Fibroblast of lung (primary cell): ENCODE results near the gene HECTD2. TPM values are rescaled to one million over a fixed set of nuclear protein-coding genes. Genes with fewer than 3 reads are reported as not detected.
"Not testable (repeated sequence)": the region's sequence is repeated elsewhere in the genome, so short reads cannot be mapped to it uniquely, and the experiment has no call there.

ENCODE experiments used
- DNase-seq, 2 donors: peaks; one replicate each; pipeline versions ENCODE4 v3.0.0 to v3.0.0-alpha.2; 2010; ENCODE audit warnings: low read depth in 2 of 2
- H2AFZ ChIP-seq: 2 replicates; pipeline ENCODE4 v1.5.1; 2012; ENCODE audit warnings: low read length, control low read depth, inconsistent platforms
- H3K27ac ChIP-seq: 2 replicates; pipeline ENCODE4 v1.5.1; 2011; ENCODE audit warnings: low read length, control low read depth; ENCODE audit not compliant: insufficient read depth
- H3K27me3 ChIP-seq: 2 replicates; pipeline ENCODE4 v1.5.1; 2011; ENCODE audit warnings: mild to moderate bottlenecking, low read length; ENCODE audit not compliant: control insufficient read depth, insufficient read depth
- H3K36me3 ChIP-seq: 2 replicates; pipeline ENCODE4 v1.5.1; 2011; ENCODE audit warnings: low read length; ENCODE audit not compliant: control insufficient read depth, insufficient read depth
- H3K4me1 ChIP-seq: 2 replicates; pipeline ENCODE4 v1.5.1; 2011; ENCODE audit warnings: low read length; ENCODE audit not compliant: control insufficient read depth, insufficient read depth; ENCODE audit errors: extremely low read depth
- H3K4me2 ChIP-seq: 2 replicates; pipeline ENCODE4 v1.5.1; 2011; ENCODE audit warnings: low read length, control low read depth; ENCODE audit not compliant: insufficient read depth; ENCODE audit errors: extremely low read depth
- H3K4me3 ChIP-seq, 4 experiments: fragments of 200-600 bp in 1 of 4; sonication (generic) in 1 of 4; replicated peaks in 1 of 4; 2 replicates each; pipeline ENCODE4 v1.5.1; 2011 to 2016; ENCODE audit warnings: low read length in 4 of 4, low read depth in 3 of 4, mild to moderate bottlenecking in 3 of 4, control low read depth in 2 of 4, inconsistent platforms in 1 of 4, mixed read lengths in 1 of 4; ENCODE audit not compliant: insufficient read depth in 1 of 4; ENCODE audit errors: control extremely low read depth in 1 of 4
- H3K79me2 ChIP-seq: 2 replicates; pipeline ENCODE4 v1.5.1; 2012; ENCODE audit warnings: mild to moderate bottlenecking, low read length, inconsistent platforms; ENCODE audit not compliant: control insufficient read depth, insufficient read depth
- H3K9ac ChIP-seq: 2 replicates; pipeline ENCODE4 v1.5.1; 2011; ENCODE audit warnings: mild to moderate bottlenecking, low read length, control low read depth; ENCODE audit not compliant: insufficient read depth
- H3K9me3 ChIP-seq: 2 replicates; pipeline ENCODE4 v1.5.1; 2012; ENCODE audit warnings: low read depth, low read length; ENCODE audit not compliant: control insufficient read depth, insufficient read depth
- H4K20me1 ChIP-seq: 2 replicates; pipeline ENCODE4 v1.5.1; 2011; ENCODE audit warnings: low read length; ENCODE audit not compliant: control insufficient read depth, insufficient read depth; ENCODE audit errors: extremely low read depth
- CTCF ChIP-seq, 2 donors: IDR thresholded peaks in 1 of 2; conservative IDR thresholded peaks in 1 of 2; 1 replicate in 1 of 2; 2 replicates in 1 of 2; pipeline ENCODE4 v1.5.1; 2011 to 2012; ENCODE audit warnings: low read length in 2 of 2, control low read depth in 1 of 2, inconsistent platforms in 1 of 2, low read depth in 1 of 2, mild to moderate bottlenecking in 1 of 2
- EZH2 ChIP-seq: IDR thresholded peaks from 2 replicates; pipeline ENCODE4 v1.5.1; 2012; ENCODE audit warnings: low read length, control low read depth, mild to moderate bottlenecking; ENCODE audit errors: missing control alignments
- polyA plus RNA-seq, 2 donors: library from polyadenylated mRNA; depleted of rRNA in 1 of 2; stranded (reverse) in 1 of 2; unstranded in 1 of 2; fragments of >200 nt; gene quantifications; 2 replicates each; pipeline ENCODE4 v1.2.1, GENCODE V29; 2011 to 2012; ENCODE audit warnings: missing spikeins in 1 of 2
- total RNA-seq: library from RNA; depleted of rRNA; stranded (reverse); fragments of >200 nt; gene quantifications from 2 replicates; pipeline ENCODE4 v1.2.1, GENCODE V29; 2014

Gene HECTD2
- total and polyA plus RNA-seq, 2 donors (not counting 1 experiment from before 2014, with no cell fraction given), result 7.6 to 8.3 TPM

GRCh38 chr10:91433620-91434019 is 23.5 kb downstream of the HECTD2 start:
- no peaks in the 10 kb centered on the region for H3K79me2 ChIP-seq
- DNase-seq, result no peak
- no peaks in the 10 kb centered on the region for H4K20me1 ChIP-seq
- no peak overlapping the region for H3K27ac ChIP-seq
- no peak for TF ChIP-seq EZH2
- TF ChIP-seq CTCF (conservative IDR thresholded peaks at IDR 0.05 in 1 of 2, IDR thresholded peaks at IDR 0.05 in 1 of 2; ENCODE audit: low read depth in 1 of 2, low read length in 2 of 2), result no peak
- H3K4me2 ChIP-seq, result no peak overlapping the region
- no peak overlapping the region for H3K4me3 ChIP-seq
- no peaks in the 10 kb centered on the region for H3K36me3 ChIP-seq
- no peak overlapping the region for H3K9ac ChIP-seq
- H3K27me3 ChIP-seq, result no peaks in the 10 kb centered on the region
- no peaks in the 10 kb centered on the region for H3K4me1 ChIP-seq
- H2AFZ ChIP-seq, result no peak overlapping the region
- H3K9me3 ChIP-seq, result no peaks in the 10 kb centered on the region

GRCh38 chr10:91434041-91434440 is 23.9 kb downstream of the HECTD2 start:
- no peak overlapping the region for H3K4me3 ChIP-seq
- H3K4me1 ChIP-seq, result no peaks in the 10 kb centered on the region
- H2AFZ ChIP-seq, result no peak overlapping the region
- no peak overlapping the region for H3K27ac ChIP-seq
- H3K4me2 ChIP-seq, result no peak overlapping the region
- no peaks in the 10 kb centered on the region for H4K20me1 ChIP-seq
- no peak overlapping the region for H3K9ac ChIP-seq
- DNase-seq, result peak; percentile 53 to 76
- no peaks in the 10 kb centered on the region for H3K9me3 ChIP-seq
- no peaks in the 10 kb centered on the region for H3K79me2 ChIP-seq
- H3K27me3 ChIP-seq, result no peaks in the 10 kb centered on the region
- H3K36me3 ChIP-seq, result no peaks in the 10 kb centered on the region
- TF ChIP-seq EZH2, result no peak
- TF ChIP-seq CTCF (conservative IDR thresholded peaks at IDR 0.05 in 1 of 2, IDR thresholded peaks at IDR 0.05 in 1 of 2; ENCODE audit: low read depth in 1 of 2, low read length in 2 of 2), result no peak

- H3K4me1 ChIP-seq, result no peaks in the 10 kb centered on the region
- no peaks in the 10 kb centered on the region for H3K36me3 ChIP-seq
- H4K20me1 ChIP-seq, result no peaks in the 10 kb centered on the region
- no peaks in the 10 kb centered on the region for H3K27me3 ChIP-seq
- TF ChIP-seq EZH2, result no peak
- no peak for TF ChIP-seq CTCF (conservative IDR thresholded peaks at IDR 0.05 in 1 of 2, IDR thresholded peaks at IDR 0.05 in 1 of 2; ENCODE audit: low read depth in 1 of 2, low read length in 2 of 2)
- H3K79me2 ChIP-seq, result no peaks in the 10 kb centered on the region
- H3K4me3 ChIP-seq, result no peak overlapping the region
- no peak overlapping the region for H3K9ac ChIP-seq
- H2AFZ ChIP-seq, result no peak overlapping the region
- no peak for DNase-seq
- no peak overlapping the region for H3K4me2 ChIP-seq
- no peak overlapping the region for H3K27ac ChIP-seq
- H3K9me3 ChIP-seq, result no peaks in the 10 kb centered on the region
Measured at GRCh38 chr10:91435241-91435640, 25.1 kb downstream of the HECTD2 start.

GRCh38 chr10:91438228-91438627 is 28.1 kb downstream of the HECTD2 start:
- H3K4me1 ChIP-seq, H3K27me3 ChIP-seq, H3K36me3 ChIP-seq, H3K4me2 ChIP-seq, H3K79me2 ChIP-seq, H2AFZ ChIP-seq, H4K20me1 ChIP-seq, DNase-seq, H3K9me3 ChIP-seq, H3K27ac ChIP-seq, H3K4me3 ChIP-seq, H3K9ac ChIP-seq: not testable (repeated sequence)
